ENCODE data around the gene COL6A5. TPM values are rescaled to one million over a fixed set of nuclear protein-coding genes. Genes with fewer than 3 reads are reported as not detected.

The COL6A5 gene
- total and polyA plus RNA-seq, 2 donors (not counting 3 experiments of a cell fraction or from before 2014, with no cell fraction given) = not detected

DNA sequence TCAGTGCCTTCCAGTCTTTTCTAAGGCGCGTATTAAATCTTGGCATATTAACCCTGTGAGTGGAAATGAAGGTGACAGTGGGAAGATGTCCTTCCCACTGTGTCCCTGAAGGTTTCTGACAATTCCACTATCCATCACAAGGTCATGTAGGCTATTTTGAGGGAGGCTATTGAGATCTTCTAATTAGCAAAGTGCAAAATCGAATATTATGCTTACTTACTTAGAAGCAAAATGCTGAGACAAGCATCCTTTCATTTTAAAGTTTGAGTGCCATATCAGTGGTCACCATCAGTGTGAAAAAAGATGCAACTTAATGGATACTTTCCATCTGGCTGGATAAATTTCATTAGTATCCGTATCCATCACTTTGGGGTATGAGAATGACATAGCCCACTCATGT lies 77.6 kb downstream of the COL6A5 start:
- FAIRE-seq (no peak), DNase-seq (ENCODE audit: low read depth, low spot score) (no peak)
- Histone ChIP-seq H3K79me2 (ENCODE audit: control insufficient read depth, insufficient read depth, low read length) (no peaks in the 10 kb centered on the region), H3K9me3 (replicated peaks; ENCODE audit: control insufficient read depth, insufficient read depth, low read length) (no peaks in the 10 kb centered on the region), H3K4me1 (ENCODE audit: control insufficient read depth, extremely low read depth, insufficient read depth, low read length) (no peaks in the 10 kb centered on the region), H3K9ac (replicated peaks; ENCODE audit: extremely low read depth, insufficient read depth, low read length) (no peak overlapping the region), H3K4me2 (ENCODE audit: insufficient read depth, low read length) (no peak overlapping the region), H3K27ac (ENCODE audit: insufficient read depth, low read depth, low read length) (no peak overlapping the region), H4K20me1 (replicated peaks; ENCODE audit: control insufficient read depth, extremely low read depth, insufficient read depth, low read length) (no peaks in the 10 kb centered on the region), H3K27me3 (ENCODE audit: control insufficient read depth in 2 of 2, insufficient read depth in 2 of 2, low read length in 2 of 2) (peaks cover 0 to under 1% of the 10 kb centered on the region in 2 experiments), H3K4me3 (replicated peaks in 1 of 3; ENCODE audit: insufficient read depth in 1 of 3, low read depth in 1 of 3, low read length in 3 of 3) (no peak overlapping the region), H3K36me3 (ENCODE audit: control insufficient read depth in 2 of 2, extremely low read depth in 1 of 2, insufficient read depth in 2 of 2, low read length in 2 of 2) (no peaks in the 10 kb centered on the region), H3K9me1 (replicated peaks; ENCODE audit: control insufficient read depth, extremely low read depth, insufficient read depth, low read length) (no peaks in the 10 kb centered on the region), H2AFZ (ENCODE audit: low read depth, low read length) (no peak overlapping the region)
- dilution Hi-C loops (cut with MboI; ENCODE audit: extremely low pct_ligation_motif_present, low sequenced_read_pairs) (no loop called here), intact Hi-C loops (cut with micrococcal nuclease) (no loop called here)
- POLR2A ChIA-PET = no interaction called here
- TF ChIP-seq FOS (IDR thresholded peaks at IDR 0.05; ENCODE audit: borderline replicate concordance, insufficient read depth, low read length) (no peak), JUN (IDR thresholded peaks at IDR 0.05; ENCODE audit: borderline replicate concordance, insufficient read depth, insufficient read length, low read depth) (no peak), EZH2 (IDR thresholded peaks at IDR 0.05; ENCODE audit: borderline replicate concordance, low read depth, low read length, severe bottlenecking) (no peak), POLR2AphosphoS5 (IDR thresholded peaks at IDR 0.05; ENCODE audit: insufficient read depth, low read depth, low read length) (no peak), MYC (IDR thresholded peaks at IDR 0.05; ENCODE audit: low read depth, low read length) (no peak), POLR2A (IDR thresholded peaks at IDR 0.05; ENCODE audit: low read depth, low read length) (no peak)
- TF ChIP-seq, protein P1, sequence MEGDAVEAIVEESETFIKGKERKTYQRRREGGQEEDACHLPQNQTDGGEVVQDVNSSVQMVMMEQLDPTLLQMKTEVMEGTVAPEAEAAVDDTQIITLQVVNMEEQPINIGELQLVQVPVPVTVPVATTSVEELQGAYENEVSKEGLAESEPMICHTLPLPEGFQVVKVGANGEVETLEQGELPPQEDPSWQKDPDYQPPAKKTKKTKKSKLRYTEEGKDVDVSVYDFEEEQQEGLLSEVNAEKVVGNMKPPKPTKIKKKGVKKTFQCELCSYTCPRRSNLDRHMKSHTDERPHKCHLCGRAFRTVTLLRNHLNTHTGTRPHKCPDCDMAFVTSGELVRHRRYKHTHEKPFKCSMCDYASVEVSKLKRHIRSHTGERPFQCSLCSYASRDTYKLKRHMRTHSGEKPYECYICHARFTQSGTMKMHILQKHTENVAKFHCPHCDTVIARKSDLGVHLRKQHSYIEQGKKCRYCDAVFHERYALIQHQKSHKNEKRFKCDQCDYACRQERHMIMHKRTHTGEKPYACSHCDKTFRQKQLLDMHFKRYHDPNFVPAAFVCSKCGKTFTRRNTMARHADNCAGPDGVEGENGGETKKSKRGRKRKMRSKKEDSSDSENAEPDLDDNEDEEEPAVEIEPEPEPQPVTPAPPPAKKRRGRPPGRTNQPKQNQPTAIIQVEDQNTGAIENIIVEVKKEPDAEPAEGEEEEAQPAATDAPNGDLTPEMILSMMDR (IDR thresholded peaks at IDR 0.05; ENCODE audit: extremely low read depth in 1 of 2, insufficient read depth in 1 of 2, low read depth in 1 of 2, low read length in 2 of 2) = no peak
- TF ChIP-seq, protein P2, sequence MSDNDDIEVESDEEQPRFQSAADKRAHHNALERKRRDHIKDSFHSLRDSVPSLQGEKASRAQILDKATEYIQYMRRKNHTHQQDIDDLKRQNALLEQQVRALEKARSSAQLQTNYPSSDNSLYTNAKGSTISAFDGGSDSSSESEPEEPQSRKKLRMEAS (IDR thresholded peaks at IDR 0.05; ENCODE audit: insufficient read depth, insufficient read length) = no peak
- CTCF ChIA-PET = no interaction called here
- no TSS peak for BruUV-seq (replicated peaks)

All from endothelial cell of umbilical vein (primary cell).